NCI-H2107 treated with DMSO at 0.1 percent for 48 hours (cell line): Measurements from ENCODE around the gene ADARB1.

ENCODE experiments used
- DNase-seq: peaks from one replicate; lab custom pipeline; 2025; ENCODE audit not compliant: unreplicated experiment; lab: John Stamatoyannopoulos, UW

Gene ADARB1

GRCh38 chr21:45220714-45221490 lies 146.5 kb downstream of the ADARB1 start:
- DNase-seq, result no peak

- no peak for DNase-seq
Measured at GRCh38 chr21:45222001-45222400, 147.6 kb downstream of the ADARB1 start.

- DNase-seq, result no peak
Measured at GRCh38 chr21:45223236-45224185, 149.1 kb downstream of the ADARB1 start.

- DNase-seq, result no peak
Measured at GRCh38 chr21:45224189-45224938, 150.0 kb downstream of the ADARB1 start.

- DNase-seq, result no peak
Measured at GRCh38 chr21:45225041-45225740, 150.8 kb downstream of the ADARB1 start.

GRCh38 chr21:45225741-45226327 lies 151.5 kb downstream of the ADARB1 start:
- no peak for DNase-seq

- DNase-seq, result no peak
Measured at GRCh38 chr21:45226540-45227326, 152.4 kb downstream of the ADARB1 start.

- no peak for DNase-seq
Measured at GRCh38 chr21:45227735-45228134, 153.4 kb downstream of the ADARB1 start.

- DNase-seq, result no peak
Measured at GRCh38 chr21:45228171-45228641, 153.8 kb downstream of the ADARB1 start.

- DNase-seq, result no peak
Measured at GRCh38 chr21:45228656-45229240, 154.4 kb downstream of the ADARB1 start.

- DNase-seq, result no peak
Measured at GRCh38 chr21:45231705-45232104, 157.3 kb downstream of the ADARB1 start.

- no peak for DNase-seq
Measured at GRCh38 chr21:45234127-45234526, 159.7 kb downstream of the ADARB1 start.

GRCh38 chr21:45234965-45235364 lies 160.6 kb downstream of the ADARB1 start:
- no peak for DNase-seq

GRCh38 chr21:45235488-45235887 lies 161.1 kb downstream of the ADARB1 start:
- no peak for DNase-seq

- DNase-seq, result no peak
Measured at GRCh38 chr21:45236481-45236880, 162.1 kb downstream of the ADARB1 start.

GRCh38 chr21:45237401-45237800 lies 163.0 kb downstream of the ADARB1 start:
- DNase-seq, result no peak

- no peak for DNase-seq
Measured at GRCh38 chr21:45241357-45241756, 167.0 kb downstream of the ADARB1 start.

GRCh38 chr21:45243603-45244002 lies 169.2 kb downstream of the ADARB1 start:
- DNase-seq, result no peak

GRCh38 chr21:45244799-45245340 lies 170.5 kb downstream of the ADARB1 start:
- DNase-seq, result no peak
